Measurements from ENCODE around the gene EFCAB11. TPM values are rescaled to one million over a fixed set of nuclear protein-coding genes. Genes with fewer than 3 reads are reported as not detected.
A peak's percentile ranks its signal among the peaks of the same experiment; 100 is the strongest.

Gene EFCAB11
- total RNA-seq, 2 donors from 2014 or later, result 1.1 to 1.9 TPM

GRCh38 chr14:89806451-89806850 is 148.1 kb downstream of the EFCAB11 start:
- ATAC-seq, result no peak
- no peak for DNase-seq
- H3K27ac Mint-ChIP-seq, result peak overlapping the region; percentile 39
- H3K9me3 ChIP-seq (ENCODE audit: control insufficient read depth, low read length, poor library complexity, severe bottlenecking), result no peaks in the 10 kb centered on the region
- peaks cover 18% of the 10 kb centered on the region for H3K27me3 Mint-ChIP-seq
- no peak overlapping the region for H3K4me3 Mint-ChIP-seq
- H3K36me3 Mint-ChIP-seq (ENCODE audit: low read depth), result peaks cover 3% of the 10 kb centered on the region
- H3K4me1 Mint-ChIP-seq, result no peaks in the 10 kb centered on the region

DNA sequence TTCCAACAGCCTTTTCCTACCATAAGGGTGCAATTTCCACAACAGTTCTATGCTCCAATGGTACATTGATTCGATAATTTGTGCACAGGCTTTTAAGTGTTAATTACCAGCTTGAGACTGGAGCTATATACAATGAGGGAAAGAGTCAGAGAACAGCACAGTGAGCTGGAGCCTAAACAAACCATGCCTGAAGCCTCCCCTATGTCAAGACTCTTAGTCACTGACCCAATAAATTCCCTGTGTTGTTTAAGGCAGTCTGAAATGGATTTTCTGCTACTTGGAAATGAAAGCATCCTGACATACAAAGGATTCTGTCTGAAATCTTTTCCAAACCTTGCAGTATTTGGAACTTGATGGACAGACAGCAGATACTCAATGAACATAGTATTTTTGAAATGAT is 149.0 kb downstream of the EFCAB11 start:
- ATAC-seq (no peak), DNase-seq (no peak)
- H3K27me3 Mint-ChIP-seq, result peaks cover 19% of the 10 kb centered on the region
- H3K4me1 Mint-ChIP-seq, result peaks cover 3% of the 10 kb centered on the region
- no peaks in the 10 kb centered on the region for H3K9me3 ChIP-seq (ENCODE audit: control insufficient read depth, low read length, poor library complexity, severe bottlenecking)
- H3K4me3 Mint-ChIP-seq, result no peak overlapping the region
- H3K27ac Mint-ChIP-seq, result no peak overlapping the region
- H3K36me3 Mint-ChIP-seq (ENCODE audit: low read depth), result no peaks in the 10 kb centered on the region

GRCh38 chr14:89803542-89803941 is 151.0 kb downstream of the EFCAB11 start:
- H3K4me1 Mint-ChIP-seq, result peaks cover 6% of the 10 kb centered on the region
- no peak overlapping the region for H3K27ac Mint-ChIP-seq
- H3K9me3 ChIP-seq (ENCODE audit: control insufficient read depth, low read length, poor library complexity, severe bottlenecking), result no peaks in the 10 kb centered on the region
- H3K36me3 Mint-ChIP-seq (ENCODE audit: low read depth), result no peaks in the 10 kb centered on the region
- ATAC-seq (no peak), DNase-seq (no peak)
- H3K27me3 Mint-ChIP-seq, result peaks cover 20% of the 10 kb centered on the region
- no peak overlapping the region for H3K4me3 Mint-ChIP-seq

DNA sequence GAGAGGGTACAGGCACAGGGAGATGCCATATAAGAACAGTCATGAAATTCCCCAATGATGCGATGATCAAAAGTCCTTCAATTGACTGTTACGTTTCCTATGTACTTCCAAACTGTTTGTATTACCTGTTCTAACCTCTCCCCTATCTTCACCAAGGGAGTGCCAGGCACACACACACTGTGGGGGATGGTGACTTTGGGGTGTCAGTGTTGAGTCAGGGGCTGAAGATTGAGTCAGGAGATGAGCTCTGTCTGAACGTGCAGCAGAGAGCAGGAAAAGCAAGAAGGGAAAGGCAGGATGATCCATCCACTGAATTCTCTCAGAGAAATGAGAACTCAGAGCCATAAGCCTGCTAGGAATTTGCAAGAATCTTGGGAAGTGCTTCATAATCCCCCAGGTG is 153.4 kb downstream of the EFCAB11 start:
- H3K4me3 Mint-ChIP-seq, result no peak overlapping the region

GRCh38 chr14:89798212-89798773 is 156.2 kb downstream of the EFCAB11 start:
- no peak for ATAC-seq
- H3K4me3 Mint-ChIP-seq, result no peak overlapping the region
- H3K27ac Mint-ChIP-seq, result no peak overlapping the region
- peaks cover 15% of the 10 kb centered on the region for H3K27me3 Mint-ChIP-seq
- peaks cover 6% of the 10 kb centered on the region for H3K4me1 Mint-ChIP-seq
- H3K9me3 ChIP-seq (ENCODE audit: control insufficient read depth, low read length, poor library complexity, severe bottlenecking), result no peaks in the 10 kb centered on the region
- H3K36me3 Mint-ChIP-seq (ENCODE audit: low read depth), result peaks cover 3% of the 10 kb centered on the region
- no peak for DNase-seq

More for the DNA sequence above, 153.4 kb downstream of the EFCAB11 start:
- Mint-ChIP-seq H3K27ac (no peak overlapping the region), H3K36me3 (ENCODE audit: low read depth) (peaks cover 3% of the 10 kb centered on the region), H3K4me1 (peaks cover 6% of the 10 kb centered on the region), H3K27me3 (peaks cover 19% of the 10 kb centered on the region)
- H3K9me3 ChIP-seq (ENCODE audit: control insufficient read depth, low read length, poor library complexity, severe bottlenecking), result no peaks in the 10 kb centered on the region
- DNase-seq, result no peak
- no peak for ATAC-seq

DNA sequence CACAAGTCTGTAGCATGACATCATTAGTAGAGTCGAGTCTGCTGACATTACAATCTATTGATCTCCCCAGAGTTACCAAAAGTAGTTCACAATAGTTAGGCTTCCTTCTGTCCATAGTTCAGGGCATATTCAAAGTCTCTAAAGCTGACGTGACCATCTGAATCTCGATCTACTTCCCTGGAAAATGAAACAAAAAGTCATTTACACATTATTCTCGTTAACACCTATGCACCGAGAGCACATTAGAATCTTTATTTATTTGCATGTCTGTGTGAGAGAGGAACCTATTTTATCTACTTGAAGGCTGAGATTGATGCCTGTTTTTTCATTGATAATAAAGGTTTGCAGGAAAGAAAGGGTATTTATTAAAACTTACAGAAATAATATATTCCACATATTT is 157.4 kb downstream of the EFCAB11 start:
- Mint-ChIP-seq H3K36me3 (ENCODE audit: low read depth) (peaks cover 3% of the 10 kb centered on the region), H3K4me3 (no peak overlapping the region), H3K27me3 (peaks cover 15% of the 10 kb centered on the region), H3K27ac (no peak overlapping the region), H3K4me1 (peaks cover 6% of the 10 kb centered on the region)
- ATAC-seq (no peak), DNase-seq (no peak)
- H3K9me3 ChIP-seq (ENCODE audit: control insufficient read depth, low read length, poor library complexity, severe bottlenecking), result no peaks in the 10 kb centered on the region

DNA sequence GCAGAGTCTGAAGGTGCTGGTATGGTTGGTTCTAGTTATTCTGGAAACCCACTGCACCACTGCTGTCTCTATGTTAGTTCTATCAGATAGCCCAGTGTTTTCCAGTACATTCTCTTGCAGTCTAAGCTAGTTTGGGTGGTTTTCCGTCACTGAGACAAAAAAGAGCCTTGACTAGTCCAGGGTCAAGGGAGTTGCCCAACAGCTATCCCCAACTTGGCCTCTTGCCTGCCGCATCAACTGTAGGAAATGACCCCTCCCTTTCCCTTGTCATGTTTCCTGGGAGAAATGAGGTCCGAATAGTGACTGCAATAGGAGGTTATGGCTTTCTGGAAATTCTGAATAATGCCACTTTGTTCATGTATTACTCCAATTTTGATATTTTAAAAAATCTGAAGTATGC is 160.4 kb downstream of the EFCAB11 start:
- H3K27ac Mint-ChIP-seq, result no peak overlapping the region
- H3K4me1 Mint-ChIP-seq, result peaks cover 2% of the 10 kb centered on the region
- no peaks in the 10 kb centered on the region for H3K9me3 ChIP-seq (ENCODE audit: control insufficient read depth, low read length, poor library complexity, severe bottlenecking)
- DNase-seq (no peak), ATAC-seq (no peak)
- peaks cover 3% of the 10 kb centered on the region for H3K36me3 Mint-ChIP-seq (ENCODE audit: low read depth)
- H3K27me3 Mint-ChIP-seq, result peaks cover 3% of the 10 kb centered on the region
- H3K4me3 Mint-ChIP-seq, result no peak overlapping the region

- ATAC-seq (no peak), DNase-seq (no peak)
- H3K36me3 Mint-ChIP-seq (ENCODE audit: low read depth), result peaks cover 3% of the 10 kb centered on the region
- H3K4me3 Mint-ChIP-seq, result no peak overlapping the region
- H3K27me3 Mint-ChIP-seq, result no peaks in the 10 kb centered on the region
- H3K4me1 Mint-ChIP-seq, result no peaks in the 10 kb centered on the region
- no peaks in the 10 kb centered on the region for H3K9me3 ChIP-seq (ENCODE audit: control insufficient read depth, low read length, poor library complexity, severe bottlenecking)
- H3K27ac Mint-ChIP-seq, result no peak overlapping the region
Observed at GRCh38 chr14:89793367-89793716, 161.2 kb downstream of the EFCAB11 start.

GRCh38 chr14:89792489-89793366 is 161.8 kb downstream of the EFCAB11 start:
- Mint-ChIP-seq H3K27ac (no peak overlapping the region), H3K36me3 (ENCODE audit: low read depth) (peaks cover 3% of the 10 kb centered on the region), H3K27me3 (no peaks in the 10 kb centered on the region), H3K4me3 (no peak overlapping the region), H3K4me1 (no peaks in the 10 kb centered on the region)
- no peak for ATAC-seq
- no peak for DNase-seq
- no peaks in the 10 kb centered on the region for H3K9me3 ChIP-seq (ENCODE audit: control insufficient read depth, low read length, poor library complexity, severe bottlenecking)

DNA sequence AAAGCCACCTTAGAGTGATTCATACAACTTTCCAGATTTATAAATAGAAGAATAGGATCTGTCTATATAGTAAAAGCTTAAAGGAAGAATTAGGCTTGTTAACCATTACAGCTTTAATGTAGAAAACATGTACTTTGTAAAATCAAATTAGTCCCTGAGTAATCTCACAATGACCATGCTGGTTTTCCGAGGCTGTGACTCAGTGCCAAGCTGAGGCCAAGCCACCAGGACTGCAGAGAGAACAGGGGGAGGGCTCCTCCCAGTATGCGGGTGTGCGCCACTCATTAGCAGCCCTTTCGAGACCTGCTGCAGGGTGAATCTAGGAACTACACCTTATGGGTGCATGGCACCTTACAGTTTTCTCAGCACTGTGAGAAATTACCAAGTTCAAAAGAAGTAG is 167.0 kb downstream of the EFCAB11 start:
- H3K9me3 ChIP-seq (ENCODE audit: control insufficient read depth, low read length, poor library complexity, severe bottlenecking), result no peaks in the 10 kb centered on the region
- DNase-seq, result no peak
- H3K27me3 Mint-ChIP-seq, result no peaks in the 10 kb centered on the region
- no peaks in the 10 kb centered on the region for H3K4me1 Mint-ChIP-seq
- H3K4me3 Mint-ChIP-seq, result no peak overlapping the region
- H3K27ac Mint-ChIP-seq, result no peak overlapping the region
- no peak for ATAC-seq
- H3K36me3 Mint-ChIP-seq (ENCODE audit: low read depth), result no peaks in the 10 kb centered on the region

DNA sequence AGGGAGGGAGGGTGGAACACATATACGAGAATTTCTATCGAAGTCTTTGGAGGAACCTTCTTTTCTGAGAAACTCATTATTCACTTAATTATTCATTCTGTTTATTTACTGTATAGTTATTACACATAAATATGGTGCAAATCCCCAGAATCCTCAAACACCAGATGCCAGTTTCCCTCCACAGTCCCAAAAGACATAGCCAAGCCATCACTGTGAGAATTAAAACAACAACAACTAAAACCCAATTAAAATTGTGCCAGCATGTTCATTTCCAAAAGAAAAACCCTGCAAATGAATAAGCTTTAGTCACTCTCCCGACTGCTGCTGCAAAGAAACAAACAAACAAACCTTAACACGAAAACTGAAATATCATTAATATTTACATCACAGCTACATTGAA is 173.5 kb downstream of the EFCAB11 start:
- H3K27me3 Mint-ChIP-seq, result no peaks in the 10 kb centered on the region
- H3K27ac Mint-ChIP-seq, result no peak overlapping the region
- H3K9me3 ChIP-seq (ENCODE audit: control insufficient read depth, low read length, poor library complexity, severe bottlenecking), result no peaks in the 10 kb centered on the region
- ATAC-seq, result no peak
- no peaks in the 10 kb centered on the region for H3K4me1 Mint-ChIP-seq
- DNase-seq, result no peak
- no peak overlapping the region for H3K4me3 Mint-ChIP-seq
- no peaks in the 10 kb centered on the region for H3K36me3 Mint-ChIP-seq (ENCODE audit: low read depth)

DNA sequence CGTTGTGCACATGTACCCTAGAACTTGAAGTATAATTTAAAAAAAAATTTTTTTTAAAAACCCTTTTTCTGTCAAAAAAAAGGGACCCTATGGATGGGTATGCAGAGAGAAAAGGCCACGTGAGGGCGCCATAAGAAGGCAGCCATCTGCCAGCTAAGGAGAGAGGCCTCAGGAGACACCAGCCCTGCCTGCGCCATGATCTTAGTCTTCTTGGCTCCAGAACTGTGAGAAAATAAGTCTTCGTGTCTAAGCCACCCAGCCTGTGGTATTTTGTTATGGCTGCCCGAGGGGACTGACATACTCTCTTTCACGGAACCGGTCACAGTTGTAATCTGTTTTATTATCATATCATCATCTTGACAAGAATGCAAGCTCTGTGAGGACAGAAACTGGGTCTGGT is 174.8 kb downstream of the EFCAB11 start:
- Mint-ChIP-seq H3K27ac (no peak overlapping the region), H3K36me3 (ENCODE audit: low read depth) (no peaks in the 10 kb centered on the region), H3K4me3 (no peak overlapping the region), H3K4me1 (no peaks in the 10 kb centered on the region), H3K27me3 (no peaks in the 10 kb centered on the region)
- ATAC-seq (no peak), DNase-seq (no peak)
- H3K9me3 ChIP-seq (ENCODE audit: control insufficient read depth, low read length, poor library complexity, severe bottlenecking), result no peaks in the 10 kb centered on the region

DNA sequence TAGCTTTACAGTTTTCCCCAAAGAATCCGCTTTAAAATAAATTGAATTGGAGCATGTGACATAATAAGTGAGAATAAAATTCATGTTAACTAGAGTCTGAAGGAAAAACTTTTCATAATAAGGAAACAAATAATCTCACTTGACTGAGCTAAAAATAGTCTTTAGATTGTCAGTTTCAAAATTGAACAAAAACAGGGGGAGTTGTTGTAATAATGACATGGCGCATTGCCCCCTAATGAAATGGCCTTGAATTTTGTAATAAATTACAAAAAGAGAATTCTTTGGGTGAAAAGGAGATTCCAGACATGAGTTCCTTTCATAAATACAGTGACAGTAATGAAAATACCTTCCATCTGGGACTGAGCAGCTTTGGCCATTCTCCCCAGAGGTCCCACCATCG is 178.6 kb downstream of the EFCAB11 start:
- no peak for ATAC-seq
- H3K9me3 ChIP-seq (ENCODE audit: control insufficient read depth, low read length, poor library complexity, severe bottlenecking), result no peaks in the 10 kb centered on the region
- Mint-ChIP-seq H3K36me3 (ENCODE audit: low read depth) (no peaks in the 10 kb centered on the region), H3K4me1 (peaks cover 7% of the 10 kb centered on the region), H3K27me3 (no peaks in the 10 kb centered on the region), H3K27ac (no peak overlapping the region), H3K4me3 (no peak overlapping the region)
- DNase-seq, result no peak

DNA sequence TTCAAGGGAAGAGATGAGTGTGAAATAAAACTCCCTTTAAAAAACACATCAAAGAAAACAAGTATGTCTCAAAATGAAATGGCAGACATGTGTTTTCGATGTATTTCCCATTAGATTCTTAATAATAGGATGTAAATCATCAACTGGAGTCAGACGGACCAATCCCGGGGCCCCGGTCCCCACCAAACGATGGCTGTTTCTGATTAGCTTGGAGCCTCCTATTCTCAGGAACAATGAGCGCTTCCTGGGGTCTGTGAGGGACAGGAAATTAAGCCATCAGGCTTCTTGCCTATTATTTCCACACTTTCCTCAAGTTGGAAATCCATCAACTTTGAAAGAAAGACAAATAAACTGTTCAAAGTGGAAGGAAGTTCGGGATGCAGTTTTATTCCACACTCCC is 179.4 kb downstream of the EFCAB11 start:
- Mint-ChIP-seq H3K27ac (no peak overlapping the region), H3K36me3 (ENCODE audit: low read depth) (no peaks in the 10 kb centered on the region), H3K27me3 (peaks cover 2% of the 10 kb centered on the region), H3K4me1 (peaks cover 7% of the 10 kb centered on the region), H3K4me3 (no peak overlapping the region)
- no peak for DNase-seq
- no peaks in the 10 kb centered on the region for H3K9me3 ChIP-seq (ENCODE audit: control insufficient read depth, low read length, poor library complexity, severe bottlenecking)
- ATAC-seq, result no peak

Data from T-helper 17 cell (primary cell).